ENCODE data around the gene NLRP11. TPM values are rescaled to one million over a fixed set of nuclear protein-coding genes. Genes with fewer than 3 reads are reported as not detected.

Gene NLRP11
- total and polyA plus RNA-seq, 10 of the 15 experiments (the other 5 are each of a cell fraction or from before 2014, with no cell fraction given) = 0.02 to 16.2 (median 0.09) TPM; not detected in 5

GRCh38 chr19:55738302-55738701 lies 93.5 kb downstream of the NLRP11 start, which contains the start of gene NLRP9:
TSS of gene NLRP9 (minus strand) at chr19:55738402. CDS start at chr19:55738374, 28 bp downstream.
- no peak within 1 kb of the TSS for H2AFZ ChIP-seq (ENCODE audit: control insufficient read depth, low read depth, low read length)
- H3K27me3 ChIP-seq (replicated peaks in 1 of 2; ENCODE audit: control insufficient read depth in 2 of 2, insufficient read depth in 2 of 2, low read length in 1 of 2) = no peaks in the 10 kb centered on the region
- CTCF ChIA-PET = no interaction called here
- no peaks in the 10 kb centered on the region for H4K20me1 ChIP-seq (ENCODE audit: control insufficient read depth, insufficient read depth)
- in situ Hi-C loops (cut with MboI) (no loop called here), intact Hi-C loops (cut with micrococcal nuclease; ENCODE audit: unreplicated experiment) (no loop called here)
- H3K27ac ChIP-seq (ENCODE audit: control insufficient read depth, insufficient read depth) = no peak within 1 kb of the TSS
- no peaks in the 10 kb centered on the region for H3K79me2 ChIP-seq (ENCODE audit: control insufficient read depth, insufficient read depth, low read length)
- no peak within 1 kb of the TSS for H3K4me3 ChIP-seq
- no peak within 1 kb of the TSS for H3K9ac ChIP-seq (ENCODE audit: control insufficient read depth, insufficient read depth, low read length)
- H3K4me2 ChIP-seq (ENCODE audit: control insufficient read depth, insufficient read depth) = no peak within 1 kb of the TSS
- no peaks in the 10 kb centered on the region for H3K4me1 ChIP-seq (ENCODE audit: control insufficient read depth, insufficient read depth, low read length)
- POLR2A ChIA-PET = no interaction called here
- WGBS (ENCODE audit: insufficient coverage, insufficient replicate concordance, low lambda C conversion rate, missing lambda C conversion rate) = 52% methylated on average over 3 of the region's 3 CpGs
- ATAC-seq = no peak
- RAD21 ChIA-PET (ENCODE audit: unreplicated experiment) = no interaction called here
- DNase-seq (ENCODE audit: low read depth, low spot score) = no peak
- SMC1A ChIA-PET (ENCODE audit: uncharacterized antibody, unreplicated experiment) = interaction anchor here (0.7 kb wide), 1 partner anchor 271 kb away, joined by 4 read pairs; no protein-coding TSS in a partner anchor
- H3K9me3 ChIP-seq (replicated peaks; ENCODE audit: control insufficient read depth, insufficient read depth, low read length) = no peaks in the 10 kb centered on the region
- TF ChIP-seq, protein P1, sequence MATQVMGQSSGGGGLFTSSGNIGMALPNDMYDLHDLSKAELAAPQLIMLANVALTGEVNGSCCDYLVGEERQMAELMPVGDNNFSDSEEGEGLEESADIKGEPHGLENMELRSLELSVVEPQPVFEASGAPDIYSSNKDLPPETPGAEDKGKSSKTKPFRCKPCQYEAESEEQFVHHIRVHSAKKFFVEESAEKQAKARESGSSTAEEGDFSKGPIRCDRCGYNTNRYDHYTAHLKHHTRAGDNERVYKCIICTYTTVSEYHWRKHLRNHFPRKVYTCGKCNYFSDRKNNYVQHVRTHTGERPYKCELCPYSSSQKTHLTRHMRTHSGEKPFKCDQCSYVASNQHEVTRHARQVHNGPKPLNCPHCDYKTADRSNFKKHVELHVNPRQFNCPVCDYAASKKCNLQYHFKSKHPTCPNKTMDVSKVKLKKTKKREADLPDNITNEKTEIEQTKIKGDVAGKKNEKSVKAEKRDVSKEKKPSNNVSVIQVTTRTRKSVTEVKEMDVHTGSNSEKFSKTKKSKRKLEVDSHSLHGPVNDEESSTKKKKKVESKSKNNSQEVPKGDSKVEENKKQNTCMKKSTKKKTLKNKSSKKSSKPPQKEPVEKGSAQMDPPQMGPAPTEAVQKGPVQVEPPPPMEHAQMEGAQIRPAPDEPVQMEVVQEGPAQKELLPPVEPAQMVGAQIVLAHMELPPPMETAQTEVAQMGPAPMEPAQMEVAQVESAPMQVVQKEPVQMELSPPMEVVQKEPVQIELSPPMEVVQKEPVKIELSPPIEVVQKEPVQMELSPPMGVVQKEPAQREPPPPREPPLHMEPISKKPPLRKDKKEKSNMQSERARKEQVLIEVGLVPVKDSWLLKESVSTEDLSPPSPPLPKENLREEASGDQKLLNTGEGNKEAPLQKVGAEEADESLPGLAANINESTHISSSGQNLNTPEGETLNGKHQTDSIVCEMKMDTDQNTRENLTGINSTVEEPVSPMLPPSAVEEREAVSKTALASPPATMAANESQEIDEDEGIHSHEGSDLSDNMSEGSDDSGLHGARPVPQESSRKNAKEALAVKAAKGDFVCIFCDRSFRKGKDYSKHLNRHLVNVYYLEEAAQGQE (IDR thresholded peaks at IDR 0.05; ENCODE audit: low read depth, low read length) = no peak
- TF ChIP-seq CTCF (IDR thresholded peaks at IDR 0.05 in 2 of 3, conservative IDR thresholded peaks at IDR 0.05 in 1 of 3; ENCODE audit: control insufficient read depth in 2 of 3, extremely low read depth in 1 of 3, insufficient read depth in 1 of 3, low read depth in 3 of 3, low read length in 3 of 3) = no peak
- no peak for TF ChIP-seq GATAD2B (conservative IDR thresholded peaks at IDR 0.05; ENCODE audit: low read depth)
- TF ChIP-seq RBBP5 (conservative IDR thresholded peaks at IDR 0.05) = no peak
- no peak for TF ChIP-seq PAX5 (IDR thresholded peaks at IDR 0.05; ENCODE audit: borderline replicate concordance, low read depth, low read length)
- no peak for TF ChIP-seq SPI1 (IDR thresholded peaks at IDR 0.05; ENCODE audit: borderline replicate concordance, insufficient read depth, low read depth, low read length)
- TF ChIP-seq, protein P2, sequence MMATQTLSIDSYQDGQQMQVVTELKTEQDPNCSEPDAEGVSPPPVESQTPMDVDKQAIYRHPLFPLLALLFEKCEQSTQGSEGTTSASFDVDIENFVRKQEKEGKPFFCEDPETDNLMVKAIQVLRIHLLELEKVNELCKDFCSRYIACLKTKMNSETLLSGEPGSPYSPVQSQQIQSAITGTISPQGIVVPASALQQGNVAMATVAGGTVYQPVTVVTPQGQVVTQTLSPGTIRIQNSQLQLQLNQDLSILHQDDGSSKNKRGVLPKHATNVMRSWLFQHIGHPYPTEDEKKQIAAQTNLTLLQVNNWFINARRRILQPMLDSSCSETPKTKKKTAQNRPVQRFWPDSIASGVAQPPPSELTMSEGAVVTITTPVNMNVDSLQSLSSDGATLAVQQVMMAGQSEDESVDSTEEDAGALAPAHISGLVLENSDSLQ (IDR thresholded peaks at IDR 0.05) = no peak
- TF ChIP-seq E4F1 (IDR thresholded peaks at IDR 0.05; ENCODE audit: borderline replicate concordance, partially characterized antibody) = no peak
- FAIRE-seq = no peak
- no peaks in the 10 kb centered on the region for H3K36me3 ChIP-seq (ENCODE audit: control insufficient read depth in 2 of 2, insufficient read depth in 2 of 2, low read length in 1 of 2)
- BruUV-seq (replicated peaks) = no TSS peak
